Ishikawa (cell line): ENCODE data around the gene LYRM4.

Experiments used
- CEBPB ChIP-seq: IDR thresholded peaks from 2 replicates; pipeline ENCODE4 v1.6.1; 2012
- CREB1 ChIP-seq: IDR thresholded peaks from 2 replicates; pipeline ENCODE4 v1.6.1; 2012; ENCODE audit warnings: low read depth
- EGR1 ChIP-seq: IDR thresholded peaks from 2 replicates; pipeline ENCODE4 v1.6.1; 2012
- EP300 ChIP-seq: IDR thresholded peaks from 2 replicates; pipeline ENCODE4 v1.6.1; 2012; ENCODE audit warnings: borderline replicate concordance
- FOXM1 ChIP-seq: IDR thresholded peaks from 2 replicates; pipeline ENCODE4 v1.6.1; 2012; ENCODE audit warnings: low read depth, borderline replicate concordance
- RAD21 ChIP-seq: IDR thresholded peaks from 2 replicates; pipeline ENCODE4 v1.6.1; 2012; ENCODE audit warnings: low read depth
- TAF1 ChIP-seq: IDR thresholded peaks from 2 replicates; pipeline ENCODE4 v1.6.1; 2012; ENCODE audit warnings: low read depth, mild to moderate bottlenecking
- YY1 ChIP-seq: IDR thresholded peaks from 2 replicates; pipeline ENCODE4 v1.6.1; 2012; ENCODE audit warnings: low read depth
- TF ChIP-seq, protein P1 (sequence below): IDR thresholded peaks from 2 replicates; pipeline ENCODE4 v1.6.1; 2012
- TF ChIP-seq, protein P2 (sequence below): IDR thresholded peaks from 2 replicates; pipeline ENCODE4 v1.6.1; 2012

DNA sequence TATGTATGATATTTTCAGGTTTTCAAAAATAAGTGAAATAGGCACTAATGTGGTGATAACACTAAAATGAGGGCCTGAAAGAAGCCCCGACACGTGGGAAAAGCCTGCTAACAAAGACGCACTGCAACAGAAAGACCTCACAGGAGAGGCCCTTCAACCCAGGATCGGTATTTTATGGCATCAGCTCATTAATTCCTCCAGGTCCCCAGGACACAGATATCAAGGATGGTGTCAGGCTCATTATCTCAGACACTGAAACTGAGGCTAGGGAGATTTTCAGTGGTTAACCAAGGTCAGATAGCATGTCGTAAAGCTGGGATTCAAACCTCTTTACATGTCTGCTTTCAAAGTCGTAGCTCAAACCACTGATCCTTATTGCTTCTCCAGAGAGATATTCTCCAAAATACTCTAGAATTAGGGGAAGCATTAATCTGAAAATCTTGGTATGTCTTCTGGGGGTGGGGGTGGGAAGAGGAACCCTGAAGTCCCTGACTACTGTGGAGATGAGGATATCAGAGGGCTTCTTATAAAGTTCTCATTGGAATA lies 111.5 kb downstream of the LYRM4 start:
- TF ChIP-seq EGR1, result no peak
- TF ChIP-seq TAF1, result no peak
- TF ChIP-seq, protein P1, sequence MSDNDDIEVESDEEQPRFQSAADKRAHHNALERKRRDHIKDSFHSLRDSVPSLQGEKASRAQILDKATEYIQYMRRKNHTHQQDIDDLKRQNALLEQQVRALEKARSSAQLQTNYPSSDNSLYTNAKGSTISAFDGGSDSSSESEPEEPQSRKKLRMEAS, result no peak
- TF ChIP-seq, protein P2, sequence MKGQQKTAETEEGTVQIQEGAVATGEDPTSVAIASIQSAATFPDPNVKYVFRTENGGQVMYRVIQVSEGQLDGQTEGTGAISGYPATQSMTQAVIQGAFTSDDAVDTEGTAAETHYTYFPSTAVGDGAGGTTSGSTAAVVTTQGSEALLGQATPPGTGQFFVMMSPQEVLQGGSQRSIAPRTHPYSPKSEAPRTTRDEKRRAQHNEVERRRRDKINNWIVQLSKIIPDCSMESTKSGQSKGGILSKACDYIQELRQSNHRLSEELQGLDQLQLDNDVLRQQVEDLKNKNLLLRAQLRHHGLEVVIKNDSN, result no peak
- no peak for TF ChIP-seq EP300
- no peak for TF ChIP-seq CREB1
- no peak for TF ChIP-seq YY1
- no peak for TF ChIP-seq RAD21
- no peak for TF ChIP-seq CEBPB
- TF ChIP-seq FOXM1, result no peak
